ENCODE results near the gene HERPUD2. TPM values are rescaled to one million over a fixed set of nuclear protein-coding genes. Genes with fewer than 3 reads are reported as not detected.

HERPUD2 gene, protein sequence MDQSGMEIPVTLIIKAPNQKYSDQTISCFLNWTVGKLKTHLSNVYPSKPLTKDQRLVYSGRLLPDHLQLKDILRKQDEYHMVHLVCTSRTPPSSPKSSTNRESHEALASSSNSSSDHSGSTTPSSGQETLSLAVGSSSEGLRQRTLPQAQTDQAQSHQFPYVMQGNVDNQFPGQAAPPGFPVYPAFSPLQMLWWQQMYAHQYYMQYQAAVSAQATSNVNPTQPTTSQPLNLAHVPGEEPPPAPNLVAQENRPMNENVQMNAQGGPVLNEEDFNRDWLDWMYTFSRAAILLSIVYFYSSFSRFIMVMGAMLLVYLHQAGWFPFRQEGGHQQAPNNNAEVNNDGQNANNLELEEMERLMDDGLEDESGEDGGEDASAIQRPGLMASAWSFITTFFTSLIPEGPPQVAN
- total RNA-seq: 16.6 and 20.8 TPM in 2 replicates

DNA sequence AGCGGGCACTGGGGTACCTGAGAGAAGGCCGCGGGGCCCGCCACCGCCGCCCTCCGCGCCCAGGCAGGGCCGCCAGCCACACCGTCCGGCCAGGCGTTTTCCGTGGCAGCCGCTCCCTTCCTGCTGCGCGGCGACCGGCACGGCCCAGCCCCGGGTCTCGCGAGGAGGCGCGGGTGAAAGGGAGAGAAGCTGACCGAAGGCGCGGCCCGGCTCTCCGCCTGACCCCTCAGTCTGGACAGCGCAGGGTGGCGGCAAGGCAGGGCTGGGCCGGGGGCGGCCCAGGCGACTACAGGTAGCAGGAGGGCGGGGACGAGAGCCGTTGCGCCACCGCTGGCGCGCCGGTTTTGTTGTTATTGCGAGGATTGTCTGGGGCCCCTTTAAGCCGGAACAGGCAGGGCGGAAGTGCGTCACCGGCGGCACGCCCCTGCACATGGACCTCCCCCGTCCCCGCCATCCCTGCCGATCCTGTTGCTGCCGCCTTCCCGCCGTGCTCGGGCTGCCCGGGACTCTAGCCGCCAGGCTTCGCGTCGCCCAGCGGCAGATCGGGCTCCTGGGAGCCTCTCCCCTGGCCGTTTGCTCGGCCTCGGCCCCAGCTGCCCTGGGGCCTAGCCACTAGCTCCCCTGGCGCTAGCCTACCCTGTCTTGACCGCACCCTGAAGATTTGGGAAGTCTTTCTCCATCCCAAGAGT is at the start of gene HERPUD2:
Gene HERPUD2, minus strand, starts transcription at position 352 of the 689 bp plus-strand sequence. CDS start 805 bp downstream, outside the sequence.

Other genes starting within 250 kb of the HERPUD2 start
- gene SEPTIN7, start 105.9 kb upstream of the HERPUD2 start, total RNA-seq: 251 and 363 TPM in 2 replicates

Measured in smooth muscle cell of the umbilical artery (primary cell).